HL-60 (cell line): ENCODE results near the gene FHIT.

Source experiments
- DNase-seq, 2 experiments: peaks; one replicate each; pipeline ENCODE4 v3.0.0-alpha.2; 2010 to 2020; ENCODE audit warnings: low read depth in 1 of 2, low spot score in 1 of 2
- H3K27ac ChIP-seq: fragments of 250-450 bp; sonication (Bioruptor Pico); replicated peaks from 2 replicates; pipeline ENCODE4 v1.5.1; 2020; ENCODE audit warnings: mild to moderate bottlenecking, moderate library complexity
- H3K27me3 ChIP-seq: fragments of 250-450 bp; sonication (Bioruptor Pico); 2 replicates; pipeline ENCODE4 v1.5.1; 2021; ENCODE audit warnings: mild to moderate bottlenecking, moderate library complexity; ENCODE audit not compliant: insufficient read depth, poor library complexity, severe bottlenecking
- H3K4me3 ChIP-seq: replicated peaks from 2 replicates; pipeline ENCODE4 v1.5.1; 2011; ENCODE audit warnings: mild to moderate bottlenecking, control low read depth, low read length; ENCODE audit not compliant: insufficient read depth
- CTCF ChIP-seq: IDR thresholded peaks from one replicate; pipeline ENCODE4 v1.5.1; 2011; ENCODE audit warnings: low read length, control low read depth, inconsistent platforms; ENCODE audit not compliant: insufficient read depth
- GABPA ChIP-seq: IDR thresholded peaks from 2 replicates; pipeline ENCODE4 v1.6.1; 2012; ENCODE audit warnings: low read depth
- POLR2AphosphoS5 ChIP-seq: IDR thresholded peaks from 2 replicates; pipeline ENCODE4 v1.6.1; 2012; ENCODE audit warnings: low read depth
- REST ChIP-seq: IDR thresholded peaks from 2 replicates; pipeline ENCODE4 v1.6.1; 2012; ENCODE audit warnings: low read depth; ENCODE audit not compliant: insufficient replicate concordance
- SPI1 ChIP-seq: IDR thresholded peaks from 2 replicates; pipeline ENCODE4 v1.6.1; 2012; ENCODE audit warnings: low read depth, mild to moderate bottlenecking, borderline replicate concordance

Gene FHIT

GRCh38 chr3:60000311-60001105, 1250.7 kb downstream of the FHIT start:
- Histone ChIP-seq H3K27me3 (no peaks in the 10 kb centered on the region), H3K4me3 (no peak overlapping the region), H3K27ac (no peak overlapping the region)
- TF ChIP-seq POLR2AphosphoS5, result no peak
- no peak for TF ChIP-seq GABPA
- TF ChIP-seq CTCF, result no peak
- TF ChIP-seq REST, result no peak
- TF ChIP-seq SPI1, result no peak
- DNase-seq, result no peak

GRCh38 chr3:59998058-59998457, 1253.2 kb downstream of the FHIT start:
- Histone ChIP-seq H3K4me3 (no peak overlapping the region), H3K27me3 (no peaks in the 10 kb centered on the region), H3K27ac (no peak overlapping the region)
- no peak for DNase-seq
- TF ChIP-seq GABPA (no peak), POLR2AphosphoS5 (no peak), CTCF (no peak), SPI1 (no peak), REST (no peak)

GRCh38 chr3:59997583-59997982, 1253.7 kb downstream of the FHIT start:
- TF ChIP-seq REST (no peak), SPI1 (no peak)
- H3K27ac ChIP-seq, result no peak overlapping the region
- no peak for DNase-seq
- H3K27me3 ChIP-seq, result no peaks in the 10 kb centered on the region
- H3K4me3 ChIP-seq, result no peak overlapping the region
